HG02870 (cell line): ENCODE data around the gene AFAP1L1.
A peak's percentile ranks its signal among the peaks of the same experiment; 100 is the strongest.

Experiments
- ATAC-seq: cut with Tn5 transposase; IDR thresholded peaks from one replicate; pipeline ENCODE4 v1.9.1; 2021; ENCODE audit warnings: mild to moderate bottlenecking, moderate library complexity; ENCODE audit not compliant: unreplicated experiment

Gene AFAP1L1

DNA sequence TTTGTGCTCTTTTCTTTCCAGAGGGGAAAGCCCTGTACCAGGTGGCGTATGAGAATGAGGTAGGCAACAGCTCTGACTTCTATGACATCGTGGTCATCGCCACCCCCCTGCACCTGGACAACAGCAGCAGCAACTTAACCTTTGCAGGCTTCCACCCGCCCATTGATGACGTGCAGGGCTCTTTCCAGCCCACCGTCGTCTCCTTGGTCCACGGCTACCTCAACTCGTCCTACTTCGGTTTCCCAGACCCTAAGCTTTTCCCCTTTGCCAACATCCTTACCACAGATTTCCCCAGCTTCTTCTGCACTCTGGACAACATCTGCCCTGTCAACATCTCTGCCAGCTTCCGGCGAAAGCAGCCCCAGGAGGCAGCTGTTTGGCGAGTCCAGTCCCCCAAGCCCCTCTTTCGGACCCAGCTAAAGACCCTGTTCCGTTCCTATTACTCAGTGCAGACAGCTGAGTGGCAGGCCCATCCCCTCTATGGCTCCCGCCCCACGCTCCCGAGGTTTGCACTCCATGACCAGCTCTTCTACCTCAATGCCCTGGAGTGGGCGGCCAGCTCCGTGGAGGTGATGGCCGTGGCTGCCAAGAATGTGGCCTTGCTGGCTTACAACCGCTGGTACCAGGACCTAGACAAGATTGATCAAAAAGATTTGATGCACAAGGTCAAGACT lies 96.5 kb downstream of the AFAP1L1 start:
- no peak for ATAC-seq

DNA sequence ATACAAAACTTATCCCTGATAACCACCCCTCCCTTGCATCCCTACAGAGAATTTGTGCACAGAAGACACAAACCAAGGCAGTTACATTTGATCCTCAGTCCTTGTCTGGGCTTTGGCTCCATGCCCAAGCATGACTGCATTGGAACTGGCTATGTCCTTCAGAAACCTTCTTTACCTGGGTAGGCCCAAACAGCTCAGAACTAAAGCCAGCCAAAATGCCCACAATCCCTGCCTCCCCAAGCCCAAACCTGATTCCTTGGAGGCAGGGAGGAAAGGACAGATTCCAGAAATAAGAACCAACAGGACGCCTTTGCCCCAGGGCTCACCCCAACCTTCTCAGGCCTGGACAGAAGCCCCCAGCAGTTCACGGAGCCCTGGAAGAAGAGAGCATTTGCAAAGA lies 99.2 kb downstream of the AFAP1L1 start:
- no peak for ATAC-seq

GRCh38 chr5:149371296-149371962 lies 99.8 kb downstream of the AFAP1L1 start:
- peak; percentile 78 for ATAC-seq

GRCh38 chr5:149372076-149372795 lies 100.6 kb downstream of the AFAP1L1 start:
- no peak for ATAC-seq

DNA sequence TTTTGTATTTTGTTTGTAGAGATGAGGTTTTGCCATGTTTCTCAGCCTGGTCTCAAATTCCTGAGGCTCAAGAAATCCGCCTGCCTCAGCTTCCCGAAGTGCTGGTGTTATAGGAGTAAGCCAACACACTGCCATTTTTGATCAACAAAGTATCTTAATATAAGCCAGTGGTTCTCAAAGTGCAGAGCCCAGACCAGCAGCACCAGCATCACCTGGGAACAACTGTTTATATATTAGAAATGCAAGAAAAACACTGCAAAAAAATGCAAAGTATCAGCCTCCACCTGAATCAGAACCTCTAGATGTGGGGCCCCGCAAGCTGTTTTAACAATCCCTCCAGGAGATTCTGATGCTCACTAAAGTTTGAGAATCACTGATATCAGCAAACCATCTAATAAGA lies 101.3 kb downstream of the AFAP1L1 start:
- ATAC-seq = no peak

GRCh38 chr5:149374303-149374702 lies 102.6 kb downstream of the AFAP1L1 start:
- ATAC-seq = no peak

DNA sequence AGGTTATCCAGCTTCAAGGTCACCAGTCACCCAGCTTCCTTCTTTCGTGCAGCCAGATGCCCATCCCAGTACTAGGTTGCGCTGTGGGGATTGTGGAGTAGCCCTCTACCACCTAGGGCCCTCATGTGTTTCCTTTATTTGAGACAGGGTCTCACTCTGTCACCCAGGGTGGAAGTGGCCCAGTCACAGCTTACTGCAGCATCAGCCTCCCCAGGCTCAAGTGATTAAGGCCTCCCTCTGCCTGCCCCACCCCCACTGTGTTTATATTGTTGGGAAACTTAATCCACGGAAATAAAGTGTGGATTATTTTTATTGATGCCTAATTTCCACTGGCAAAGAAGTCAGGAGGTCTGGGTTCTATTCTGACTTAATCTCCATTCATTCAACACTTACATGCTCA lies 103.1 kb downstream of the AFAP1L1 start:
- no peak for ATAC-seq

DNA sequence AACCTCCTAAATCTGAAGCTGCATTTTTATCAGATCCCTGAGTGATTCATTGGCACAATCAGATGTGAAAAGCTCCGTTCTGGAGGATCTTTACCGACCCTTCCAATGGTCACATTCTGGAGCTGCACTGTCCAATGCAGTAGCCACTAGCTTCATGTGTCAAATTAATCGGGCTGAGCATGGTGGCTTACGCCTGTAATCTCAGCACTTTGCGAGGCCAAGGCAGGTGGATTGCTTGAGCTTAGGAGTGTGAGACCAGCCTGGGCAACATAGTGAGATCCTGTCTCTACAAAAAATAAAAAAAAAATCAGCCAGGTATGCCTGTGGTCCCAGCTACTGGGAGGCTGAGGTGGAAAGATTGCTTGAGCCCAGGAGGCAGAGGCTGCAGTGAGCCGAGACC lies 103.8 kb downstream of the AFAP1L1 start:
- ATAC-seq = no peak

GRCh38 chr5:149376104-149376503 lies 104.4 kb downstream of the AFAP1L1 start:
- no peak for ATAC-seq

- ATAC-seq = no peak
These were observed 105.2 kb downstream of the AFAP1L1 start for GRCh38 chr5:149376711-149377447.

GRCh38 chr5:149378241-149378820 lies 106.7 kb downstream of the AFAP1L1 start:
- no peak for ATAC-seq

GRCh38 chr5:149379177-149379761 lies 107.6 kb downstream of the AFAP1L1 start, which contains the start of gene IL17B:
IL17B (minus strand) TSS chr5:149379292; CDS start chr5:149379225, 67 bp downstream.
- no peak for ATAC-seq

DNA sequence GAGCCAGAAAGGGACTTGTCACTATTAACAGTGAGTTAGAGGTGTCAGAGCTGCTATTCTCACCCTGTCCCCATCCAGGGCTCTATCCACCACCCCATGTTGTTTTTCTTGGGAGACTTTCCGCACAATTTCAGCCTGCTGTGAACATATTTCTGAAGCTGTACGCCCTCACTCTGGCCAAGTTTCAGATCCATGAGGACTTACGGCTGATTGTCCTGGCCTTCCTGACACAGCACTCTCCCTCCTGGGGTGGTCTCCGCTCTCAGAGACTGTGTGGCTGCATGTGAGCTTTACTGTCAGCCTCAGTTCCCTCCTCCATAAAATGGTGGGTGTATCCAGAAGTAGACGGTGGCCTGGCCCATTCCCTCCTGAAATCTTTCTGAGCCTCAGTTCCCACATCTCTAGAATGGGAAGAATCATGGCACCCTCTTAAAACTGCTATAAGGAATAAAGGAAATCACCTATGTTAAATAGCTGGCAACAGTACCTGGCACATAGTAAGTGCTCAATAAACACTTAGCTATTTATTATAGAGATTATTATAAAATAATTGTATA lies 108.2 kb downstream of the AFAP1L1 start:
- ATAC-seq = no peak

DNA sequence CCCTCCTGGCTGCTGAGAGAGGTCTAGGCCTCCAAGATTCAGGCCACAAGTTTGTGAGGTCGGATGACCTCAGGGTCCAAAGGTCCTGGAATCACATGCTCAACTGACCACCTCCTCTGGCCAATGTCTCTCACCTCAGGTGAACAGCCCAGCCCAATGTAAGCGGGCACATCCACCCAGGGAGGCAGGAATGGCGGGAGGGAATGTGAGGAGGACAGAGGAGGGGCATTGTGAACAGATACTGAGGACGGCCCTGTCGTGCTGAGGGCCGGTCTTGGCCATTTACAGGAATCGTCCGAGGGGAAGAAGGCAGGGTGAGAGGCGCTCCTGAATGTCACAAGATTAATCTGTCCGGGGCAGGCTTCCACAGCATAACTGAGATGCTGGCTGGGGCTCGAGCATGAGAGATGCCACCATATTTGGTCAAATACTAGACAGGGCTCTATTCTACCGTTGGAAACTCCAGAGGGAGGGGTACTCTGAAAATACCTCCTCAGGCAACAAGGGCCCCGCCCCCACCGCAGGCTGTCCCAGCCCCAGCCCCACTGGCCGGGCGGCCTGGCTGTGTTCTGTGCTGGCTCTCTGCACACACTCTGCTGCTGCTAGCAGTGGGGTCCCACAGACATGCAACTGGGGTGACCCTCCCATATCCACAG lies 108.9 kb downstream of the AFAP1L1 start:
- ATAC-seq = no peak

- ATAC-seq = no peak
These were observed 109.8 kb downstream of the AFAP1L1 start for GRCh38 chr5:149381261-149381985.

GRCh38 chr5:149381986-149382338 lies 110.3 kb downstream of the AFAP1L1 start:
- peak; percentile 80 for ATAC-seq

- ATAC-seq = no peak
These were observed 111.0 kb downstream of the AFAP1L1 start for GRCh38 chr5:149382517-149383220.

DNA sequence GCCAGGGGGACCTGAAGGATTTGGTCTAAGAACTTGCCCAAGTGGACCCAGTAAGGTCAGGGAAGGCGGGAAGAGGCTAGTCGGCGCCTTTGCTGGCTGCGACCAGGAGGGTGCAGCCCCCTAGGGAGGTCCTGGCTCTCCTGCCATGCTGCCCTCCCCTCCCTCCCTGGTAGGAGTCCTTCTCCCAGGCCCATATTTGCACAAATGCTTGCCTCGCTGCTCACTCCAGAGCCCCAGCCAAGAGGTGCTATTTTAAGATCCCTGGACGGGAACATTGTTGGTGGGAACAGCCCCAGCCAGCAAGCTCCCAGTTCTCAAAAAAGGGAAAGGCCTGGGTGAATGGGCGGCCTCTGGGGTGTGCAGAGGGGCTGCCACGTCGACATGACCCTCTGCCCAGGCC lies 111.7 kb downstream of the AFAP1L1 start:
- ATAC-seq = no peak
